Fibroblast of the conjunctiva (primary cell): ENCODE results near the gene CRY2.

Source experiments
- DNase-seq: peaks from one replicate; pipeline ENCODE4 v3.0.0-alpha.2; 2010; ENCODE audit warnings: low read depth

The CRY2 gene

GRCh38 chr11:45918331-45918941 is 71.2 kb downstream of the CRY2 start:
- peak; percentile 42 for DNase-seq

GRCh38 chr11:45918962-45919675 is 71.8 kb downstream of the CRY2 start:
- DNase-seq, result no peak

GRCh38 chr11:45919806-45920530 is 72.7 kb downstream of the CRY2 start:
- no peak for DNase-seq

GRCh38 chr11:45920531-45921477 is 73.5 kb downstream of the CRY2 start:
- no peak for DNase-seq

- DNase-seq, result no peak
These were observed 74.5 kb downstream of the CRY2 start for GRCh38 chr11:45921561-45922424.

- no peak for DNase-seq
These were observed 75.3 kb downstream of the CRY2 start, which contains the start of gene LARGE2 for GRCh38 chr11:45922425-45923082. TSS of gene LARGE2 (plus strand) at chr11:45922656. CDS start at chr11:45922883, 227 bp downstream.

DNA sequence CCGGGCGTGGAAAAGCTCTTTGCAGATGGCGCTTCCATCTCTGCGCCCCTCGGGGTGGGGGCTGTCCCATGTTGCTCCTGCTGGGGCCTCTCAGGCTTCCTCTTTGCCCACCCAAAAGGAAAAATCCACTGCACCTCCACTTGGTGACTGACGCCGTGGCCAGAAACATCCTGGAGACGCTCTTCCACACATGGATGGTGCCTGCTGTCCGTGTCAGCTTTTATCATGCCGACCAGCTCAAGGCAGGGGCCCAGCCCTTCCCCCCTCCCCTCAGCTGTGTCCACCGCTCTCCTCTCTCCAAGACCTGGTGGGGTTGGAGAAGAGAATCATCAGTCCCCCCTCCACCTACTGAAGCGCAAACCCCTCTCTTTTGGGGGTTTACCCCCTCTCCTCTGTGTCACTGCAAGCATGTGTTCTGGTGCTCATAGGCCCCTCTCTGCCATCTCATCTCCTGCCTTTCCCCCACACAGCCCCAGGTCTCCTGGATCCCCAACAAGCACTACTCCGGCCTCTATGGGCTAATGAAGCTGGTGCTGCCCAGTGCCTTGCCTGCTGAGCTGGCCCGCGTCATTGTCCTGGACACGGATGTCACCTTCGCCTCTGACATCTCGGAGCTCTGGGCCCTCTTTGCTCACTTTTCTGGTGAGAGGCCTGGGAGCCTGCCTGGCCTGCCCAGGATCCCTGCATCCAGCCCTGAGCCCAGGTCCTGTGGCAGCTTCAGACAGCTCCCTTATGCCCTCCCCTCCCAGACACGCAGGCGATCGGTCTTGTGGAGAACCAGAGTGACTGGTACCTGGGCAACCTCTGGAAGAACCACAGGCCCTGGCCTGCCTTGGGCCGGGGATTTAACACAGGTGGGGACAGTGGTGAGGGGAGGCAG is 77.0 kb downstream of the CRY2 start:
- no peak for DNase-seq

GRCh38 chr11:45924927-45925326 is 77.7 kb downstream of the CRY2 start:
- no peak for DNase-seq

DNA sequence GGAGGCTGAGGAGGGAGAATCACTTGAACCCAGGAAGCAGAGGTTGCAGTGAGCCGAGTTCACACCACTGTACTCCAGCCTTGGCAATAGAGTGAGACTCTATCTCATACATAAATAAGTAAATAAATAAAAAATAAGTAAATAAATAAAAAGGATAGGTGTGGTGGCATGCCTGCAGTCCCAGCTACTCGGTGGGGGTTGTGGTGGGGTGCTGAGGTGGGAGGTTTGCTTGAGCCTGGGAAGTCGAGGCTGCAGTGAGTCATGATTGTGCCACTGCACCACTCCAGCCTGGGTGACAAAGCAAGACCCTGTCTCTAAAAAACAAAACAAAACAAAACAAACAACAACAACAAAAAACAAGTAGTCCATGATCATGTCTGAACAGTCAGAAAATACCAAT is 78.3 kb downstream of the CRY2 start:
- no peak for DNase-seq

DNA sequence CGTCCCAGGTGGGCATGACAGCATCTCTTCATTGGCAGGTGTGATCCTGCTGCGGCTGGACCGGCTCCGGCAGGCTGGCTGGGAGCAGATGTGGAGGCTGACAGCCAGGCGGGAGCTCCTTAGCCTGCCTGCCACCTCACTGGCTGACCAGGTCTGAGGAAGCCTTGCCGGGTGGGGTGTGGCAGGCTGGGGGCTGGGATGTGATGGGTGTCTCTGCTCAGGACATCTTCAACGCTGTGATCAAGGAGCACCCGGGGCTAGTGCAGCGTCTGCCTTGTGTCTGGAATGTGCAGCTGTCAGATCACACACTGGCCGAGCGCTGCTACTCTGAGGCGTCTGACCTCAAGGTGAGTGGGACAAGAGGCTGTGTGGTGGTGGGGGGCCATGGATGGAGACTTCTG is 78.7 kb downstream of the CRY2 start:
- no peak for DNase-seq

GRCh38 chr11:45926536-45927331 is 79.5 kb downstream of the CRY2 start:
- no peak for DNase-seq

GRCh38 chr11:45927332-45927683 is 80.0 kb downstream of the CRY2 start:
- no peak for DNase-seq

GRCh38 chr11:45927684-45928413 is 80.6 kb downstream of the CRY2 start:
- no peak for DNase-seq

DNA sequence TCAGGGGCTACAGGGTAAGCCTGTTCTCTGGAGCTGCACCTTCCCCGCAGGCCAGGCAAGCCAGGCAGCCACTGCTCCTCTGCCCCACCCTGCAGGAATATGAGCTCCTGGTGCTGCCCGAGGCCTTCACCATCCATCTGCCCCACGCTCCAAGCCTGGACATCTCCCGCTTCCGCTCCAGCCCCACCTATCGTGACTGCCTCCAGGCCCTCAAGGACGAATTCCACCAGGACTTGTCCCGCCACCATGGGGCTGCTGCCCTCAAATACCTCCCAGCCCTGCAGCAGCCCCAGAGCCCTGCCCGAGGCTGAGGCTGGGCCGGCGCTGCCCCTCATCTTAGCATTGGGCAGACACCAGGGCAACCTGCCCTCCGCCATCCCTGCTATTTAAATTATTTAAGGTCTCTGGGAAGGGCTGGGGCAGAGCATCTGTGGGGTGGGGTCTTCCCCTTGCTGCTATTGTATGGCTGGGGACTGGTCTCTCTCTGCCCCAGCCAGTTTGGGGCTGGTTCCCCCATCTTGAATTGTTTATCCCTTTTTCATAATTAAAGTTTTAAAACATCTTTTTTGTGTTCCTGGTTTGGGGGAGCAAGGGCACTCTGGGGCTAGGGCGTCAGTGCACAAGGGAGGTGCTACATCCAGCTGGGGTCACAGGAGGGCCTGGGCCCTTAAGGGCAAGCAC is 81.4 kb downstream of the CRY2 start:
- no peak for DNase-seq

GRCh38 chr11:45929486-45930030 is 82.3 kb downstream of the CRY2 start:
- DNase-seq, result no peak

GRCh38 chr11:45930031-45930794 is 82.9 kb downstream of the CRY2 start:
- no peak for DNase-seq
